Heart left ventricle (tissue), 13 donors: ENCODE results near the gene AXDND1.
"Not testable (repeated sequence)": the region's sequence is repeated elsewhere in the genome, so short reads cannot be mapped to it uniquely, and the experiment has no call there.

Source experiments
- POLR2A ChIP-seq, 2 donors: fragments of 450-650 bp; IDR thresholded peaks; one replicate each; pipeline ENCODE4 v1.6.1; 2017; ENCODE audit warnings: antibody characterized with exemption in 2 of 2, mild to moderate bottlenecking in 2 of 2, moderate library complexity in 2 of 2
- TF ChIP-seq, protein P1 (sequence below), 12 donors: fragments of 200-600 bp; sonication (generic) in 4 of 12; IDR thresholded peaks; one replicate each; pipeline versions ENCODE4 v1.5.0 to v1.8.0; 2018 to 2022; ENCODE audit warnings: antibody characterized with exemption in 12 of 12, mild to moderate bottlenecking in 5 of 12
- donor health status: ischemic (EF 13 %, LVEDD 7.1; RV severe dilation, severe dysfunction).
- donor health status: DM: no; HTN: yes; CAD: no.
- donor health status: DM: no; HTN: no; CAD: no.
- donor health status: ischemic (EF 25% LVEDD 6.9; RV normal size, moderate dysfunction).
- donor health status: ischemic (EF 25% LVEDD 5.7; RV mildly dilated, moderate dysfunction).
- donor health status: ischemic (EF 35%, LVEDD 5.7; RV mildly dilated, moderate dysfunction).
- donor health status: nonischemic (EF 11% LVEDD 7.7; RV severe dilation, severe dysfunction).
- donor health status: DM: yes; HTN: yes; CAD: no.
- donor health status: PGD.
- donor health status: ischemic (EF 29% LVEDD 5.4; RV normal size, mild dysfunction).
- donor health status: nonischemic (EF 23%, LVEDD 6.1; RV moderate dilation, normal function).

DNA sequence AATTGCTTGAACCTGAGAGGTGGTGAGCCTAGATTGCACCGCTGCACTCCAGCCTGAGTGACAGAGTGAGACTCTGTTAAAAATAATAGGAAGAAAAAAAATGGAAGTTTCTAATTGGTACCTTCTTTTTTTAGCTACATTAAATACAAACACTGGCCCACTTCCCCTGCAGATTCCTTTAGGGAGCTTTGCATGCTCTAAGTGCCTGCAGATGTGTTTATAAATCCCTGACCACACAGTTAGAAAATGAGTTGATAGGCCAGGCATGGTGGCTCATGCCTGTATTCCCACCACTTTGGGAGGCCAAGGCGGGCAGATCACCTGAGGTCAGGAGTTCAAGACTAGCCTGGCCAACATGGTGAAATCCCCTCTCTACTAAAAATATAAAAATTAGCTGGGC, 4.1 kb upstream of the AXDND1 start:
- not testable (repeated sequence) for TF ChIP-seq POLR2A (IDR thresholded peaks at IDR 0.05)
- TF ChIP-seq, protein P1, sequence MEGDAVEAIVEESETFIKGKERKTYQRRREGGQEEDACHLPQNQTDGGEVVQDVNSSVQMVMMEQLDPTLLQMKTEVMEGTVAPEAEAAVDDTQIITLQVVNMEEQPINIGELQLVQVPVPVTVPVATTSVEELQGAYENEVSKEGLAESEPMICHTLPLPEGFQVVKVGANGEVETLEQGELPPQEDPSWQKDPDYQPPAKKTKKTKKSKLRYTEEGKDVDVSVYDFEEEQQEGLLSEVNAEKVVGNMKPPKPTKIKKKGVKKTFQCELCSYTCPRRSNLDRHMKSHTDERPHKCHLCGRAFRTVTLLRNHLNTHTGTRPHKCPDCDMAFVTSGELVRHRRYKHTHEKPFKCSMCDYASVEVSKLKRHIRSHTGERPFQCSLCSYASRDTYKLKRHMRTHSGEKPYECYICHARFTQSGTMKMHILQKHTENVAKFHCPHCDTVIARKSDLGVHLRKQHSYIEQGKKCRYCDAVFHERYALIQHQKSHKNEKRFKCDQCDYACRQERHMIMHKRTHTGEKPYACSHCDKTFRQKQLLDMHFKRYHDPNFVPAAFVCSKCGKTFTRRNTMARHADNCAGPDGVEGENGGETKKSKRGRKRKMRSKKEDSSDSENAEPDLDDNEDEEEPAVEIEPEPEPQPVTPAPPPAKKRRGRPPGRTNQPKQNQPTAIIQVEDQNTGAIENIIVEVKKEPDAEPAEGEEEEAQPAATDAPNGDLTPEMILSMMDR (IDR thresholded peaks at IDR 0.05) = not testable (repeated sequence)
